Activated T-cell treated with anti-CD3 and anti-CD28 coated beads, Interleukin-2, amount 50 U/mL, for 1 hour (primary cell): Measurements from ENCODE around the gene SULT1C4.
"Not testable (repeated sequence)": the region's sequence is repeated elsewhere in the genome, so short reads cannot be mapped to it uniquely, and the experiment has no call there.

Experiments used
- DNase-seq: peaks from one replicate; pipeline ENCODE4 v3.0.0-alpha.2; 2020

Gene SULT1C4

DNA sequence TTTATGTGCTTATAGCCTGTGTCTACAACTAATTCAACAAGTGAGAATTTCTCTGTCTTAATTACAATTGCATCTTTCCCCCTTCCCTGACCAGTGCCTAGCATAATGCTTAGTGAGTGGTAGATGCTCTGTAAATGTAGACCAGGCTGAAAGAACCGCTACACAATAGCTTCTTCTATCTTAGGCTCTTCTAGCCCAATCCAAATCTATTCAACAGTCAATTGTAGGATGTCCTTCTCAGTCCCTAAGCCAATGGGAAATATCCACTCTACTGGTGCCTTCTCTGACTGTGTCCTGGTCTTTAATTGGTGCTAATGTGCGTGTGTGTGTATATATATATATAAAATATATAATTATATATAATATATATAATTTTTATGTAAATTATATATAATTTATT is 37.2 kb downstream of the SULT1C4 start:
- no peak for DNase-seq

DNA sequence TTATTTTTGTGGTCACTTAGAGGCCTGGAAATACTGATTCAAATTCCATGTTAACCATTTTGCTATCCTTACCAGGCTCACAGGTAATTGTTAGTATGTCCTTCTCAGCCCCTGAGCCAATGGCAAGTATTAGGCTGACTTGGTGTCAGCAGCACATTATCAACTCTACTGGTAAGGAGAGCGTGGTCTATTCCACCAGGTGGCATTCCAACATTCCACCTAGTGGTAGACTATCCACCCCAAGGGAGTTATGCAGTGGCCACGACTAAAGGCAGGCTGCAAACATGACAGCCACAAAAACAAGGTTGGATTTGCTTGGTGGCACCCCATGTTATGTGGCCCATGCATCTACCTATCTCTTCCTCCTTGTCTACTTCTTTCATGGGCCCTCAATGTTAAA is 39.5 kb downstream of the SULT1C4 start:
- no peak for DNase-seq

DNA sequence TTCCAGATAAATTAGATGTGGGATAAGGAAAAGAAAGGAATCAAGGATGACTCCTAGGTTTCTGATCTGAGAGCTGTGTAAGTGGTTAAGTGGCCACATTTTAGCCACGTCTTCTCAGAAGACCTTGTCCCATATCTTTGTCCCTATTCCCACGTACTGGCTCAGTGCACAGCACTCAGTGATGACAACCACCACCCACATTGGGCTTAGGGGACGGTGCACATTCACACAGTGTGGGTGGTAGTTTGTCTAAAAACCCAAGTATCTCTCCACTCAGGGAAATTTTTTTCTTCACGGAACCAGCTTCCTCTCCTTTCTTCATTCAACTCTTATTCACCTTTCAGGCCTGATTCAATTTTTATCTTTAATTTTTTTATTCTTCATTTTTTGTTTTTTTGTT is 40.7 kb downstream of the SULT1C4 start:
- no peak for DNase-seq

DNA sequence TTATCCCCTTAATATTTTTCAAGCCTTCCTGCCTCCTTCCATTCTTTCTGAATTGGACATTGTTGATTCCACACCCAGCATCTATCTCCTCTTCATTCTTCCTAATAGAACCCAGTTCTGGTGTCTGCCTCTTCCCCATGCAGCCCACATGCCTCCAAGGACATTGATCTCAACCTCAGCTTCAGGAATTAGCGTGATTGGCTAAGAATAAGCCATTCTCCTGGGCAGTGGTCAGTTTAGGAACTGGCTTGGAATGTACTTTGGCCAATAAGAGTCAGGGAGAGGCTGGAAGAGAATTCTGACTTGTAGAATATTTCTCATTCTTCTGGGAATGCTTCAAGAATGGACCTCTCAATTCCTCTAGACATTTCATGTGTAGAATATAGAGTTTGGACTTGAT is 45.3 kb downstream of the SULT1C4 start:
- DNase-seq: no peak

DNA sequence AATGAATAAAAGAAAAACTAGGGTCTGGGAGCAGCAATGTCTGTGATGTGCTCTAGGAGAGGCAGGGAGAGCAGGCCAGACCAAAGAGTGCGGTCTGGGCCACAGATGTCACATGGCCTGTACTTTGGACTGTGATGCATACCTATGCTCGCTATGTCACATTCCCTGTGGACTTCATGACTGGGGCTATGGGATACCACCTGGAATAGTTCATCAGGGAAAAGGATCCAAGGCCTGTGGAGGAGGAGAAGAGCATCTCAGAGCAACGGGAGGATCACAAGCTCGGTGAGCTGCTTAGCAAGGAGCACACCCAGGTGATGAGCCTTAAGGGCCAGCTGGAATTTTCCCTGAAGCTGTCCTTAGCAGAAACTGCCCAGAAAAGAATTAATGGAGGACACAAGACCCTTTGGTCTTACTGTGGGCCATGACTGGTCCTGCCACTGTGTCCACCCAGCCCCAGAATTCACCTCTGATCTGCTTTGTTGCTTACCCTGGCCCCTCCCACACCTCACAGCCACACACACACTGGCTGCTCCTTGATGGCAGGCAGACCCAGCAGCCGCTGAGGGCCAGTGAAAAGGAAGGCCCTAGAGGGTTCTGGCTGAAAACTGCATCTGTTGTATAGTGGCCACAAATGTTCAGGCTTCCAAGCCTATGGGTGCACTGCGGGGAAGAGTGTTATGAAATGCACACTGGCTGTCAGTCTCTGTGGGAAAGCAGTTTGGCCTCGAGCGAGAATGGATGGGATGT is 45.9 kb downstream of the SULT1C4 start:
- DNase-seq: no peak

DNA sequence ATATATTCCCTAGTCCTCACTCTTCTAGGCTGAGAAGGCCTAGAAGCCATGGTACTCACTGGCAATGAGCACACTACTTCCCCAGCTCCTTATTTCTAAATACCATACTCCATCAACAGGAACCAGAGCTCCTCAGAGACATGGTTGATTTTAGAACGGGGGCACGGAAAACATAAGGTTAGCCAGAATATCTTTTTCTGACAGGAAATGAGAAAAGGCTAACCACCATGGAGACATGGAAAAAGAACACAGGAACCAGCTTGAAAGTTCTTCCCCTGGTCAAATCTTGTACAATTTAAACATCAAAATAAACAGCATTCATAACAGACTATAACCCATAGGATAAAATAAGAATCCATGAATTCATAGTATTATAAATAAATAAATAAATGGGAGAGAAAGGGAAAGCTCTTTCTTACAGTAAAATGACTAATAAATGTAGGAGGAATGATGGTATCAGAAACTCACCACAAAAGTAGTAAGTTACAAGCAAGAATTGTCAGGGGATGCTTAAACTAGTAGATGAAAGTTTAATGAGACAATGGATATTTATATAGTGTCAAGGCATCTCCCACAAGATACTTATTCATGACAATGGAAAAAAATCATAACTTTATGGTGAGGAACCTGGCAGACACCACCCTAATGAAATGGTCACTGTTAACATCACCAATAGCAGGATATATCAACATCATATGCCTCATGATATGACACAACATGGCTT is 50.7 kb downstream of the SULT1C4 start:
- no peak for DNase-seq

DNA sequence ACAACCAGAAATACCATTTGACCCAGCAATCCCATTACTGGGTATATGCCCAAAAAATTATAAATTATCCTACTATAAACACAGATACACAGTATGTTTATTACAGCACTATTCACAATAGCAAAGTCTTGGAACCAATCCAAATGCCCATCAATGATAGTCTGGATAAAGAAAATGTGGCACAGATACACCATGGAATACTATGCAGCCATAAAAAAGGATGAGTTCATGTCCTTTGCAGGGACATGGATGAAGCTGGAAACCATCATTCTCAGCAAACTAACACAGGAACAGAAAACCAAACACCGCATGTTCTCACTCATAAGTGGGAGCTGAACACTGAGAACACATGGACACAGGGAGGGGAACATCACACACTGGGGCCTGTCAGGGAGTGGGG is 57.8 kb downstream of the SULT1C4 start:
- not testable (repeated sequence) for DNase-seq

DNA sequence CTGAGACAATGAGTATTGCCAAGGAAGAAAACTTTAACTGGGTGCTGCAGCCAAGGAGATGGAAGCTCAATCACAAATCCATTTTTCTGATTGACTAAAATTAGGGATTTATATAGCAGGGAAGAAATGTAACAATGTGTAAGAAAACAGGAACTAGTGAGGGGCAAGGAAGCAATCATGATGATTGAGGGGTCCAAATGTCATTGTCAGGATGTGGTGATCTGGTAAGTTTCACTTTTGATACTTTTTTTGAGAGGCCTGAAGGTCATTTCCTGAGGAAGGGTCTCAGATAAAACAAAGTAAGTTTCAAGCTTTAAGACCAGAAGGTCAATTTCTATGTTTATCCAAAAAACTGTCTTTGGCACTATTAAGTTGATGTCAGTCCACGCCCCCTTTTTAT is 59.2 kb downstream of the SULT1C4 start:
- no peak for DNase-seq
